Cardiac fibroblast (primary cell): ENCODE data around the gene KATNB1.

Experiments
- DNase-seq, 2 donors: peaks; one replicate each; pipeline versions ENCODE4 v3.0.0 to v3.0.0-alpha.2; 2010; ENCODE audit warnings: low read depth in 2 of 2
- H3K4me3 ChIP-seq, 2 donors: replicated peaks in 1 of 2; 1 replicate in 1 of 2; 2 replicates in 1 of 2; pipeline ENCODE4 v1.5.1; 2011; ENCODE audit warnings: low read depth in 2 of 2, low read length in 2 of 2, mild to moderate bottlenecking in 2 of 2, moderate library complexity in 1 of 2
- CTCF ChIP-seq: IDR thresholded peaks from one replicate; pipeline ENCODE4 v1.5.1; 2011; ENCODE audit warnings: low read depth, mild to moderate bottlenecking, low read length, inconsistent platforms

KATNB1 gene

GRCh38 chr16:57764006-57764340, 28.4 kb downstream of the KATNB1 start:
- no peak overlapping the region for H3K4me3 ChIP-seq
- no peak for TF ChIP-seq CTCF
- DNase-seq, result no peak

GRCh38 chr16:57764341-57765159, 29.0 kb downstream of the KATNB1 start:
- H3K4me3 ChIP-seq, result no peak overlapping the region
- no peak for TF ChIP-seq CTCF
- DNase-seq, result peak; percentile 72 to 88

DNA sequence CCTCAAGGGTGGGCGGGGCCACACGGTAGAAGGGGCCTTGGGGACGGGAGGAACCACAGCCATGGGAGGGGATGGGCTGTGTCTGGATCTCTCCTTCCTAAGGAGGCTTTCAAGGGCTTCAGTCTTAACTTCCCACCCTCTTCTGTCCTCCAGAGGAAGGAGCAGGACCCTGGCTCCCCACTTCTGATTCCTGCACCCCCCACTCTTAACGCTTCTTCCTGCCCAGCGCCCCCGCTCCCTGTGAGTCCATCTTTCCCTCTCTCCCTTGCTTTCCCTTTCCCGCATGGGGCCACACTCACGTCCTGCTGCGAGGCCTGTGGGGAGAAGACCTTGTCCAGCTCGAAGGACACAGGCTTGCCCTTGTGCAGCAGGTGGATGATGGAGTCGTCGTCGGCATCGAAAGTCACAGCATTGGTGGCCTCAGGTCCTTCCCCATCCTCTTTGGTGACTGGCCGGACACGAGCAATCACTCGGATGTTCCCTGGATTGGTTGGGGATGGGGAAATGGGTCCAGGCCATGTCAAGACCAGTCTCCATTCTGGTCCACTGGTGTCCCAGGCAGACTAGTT, 29.7 kb downstream of the KATNB1 start:
- no peak for DNase-seq
- H3K4me3 ChIP-seq, result no peak overlapping the region
- TF ChIP-seq CTCF, result no peak

GRCh38 chr16:57766714-57767348, 31.3 kb downstream of the KATNB1 start:
- H3K4me3 ChIP-seq, result no peak overlapping the region
- no peak for TF ChIP-seq CTCF
- DNase-seq, result no peak

DNA sequence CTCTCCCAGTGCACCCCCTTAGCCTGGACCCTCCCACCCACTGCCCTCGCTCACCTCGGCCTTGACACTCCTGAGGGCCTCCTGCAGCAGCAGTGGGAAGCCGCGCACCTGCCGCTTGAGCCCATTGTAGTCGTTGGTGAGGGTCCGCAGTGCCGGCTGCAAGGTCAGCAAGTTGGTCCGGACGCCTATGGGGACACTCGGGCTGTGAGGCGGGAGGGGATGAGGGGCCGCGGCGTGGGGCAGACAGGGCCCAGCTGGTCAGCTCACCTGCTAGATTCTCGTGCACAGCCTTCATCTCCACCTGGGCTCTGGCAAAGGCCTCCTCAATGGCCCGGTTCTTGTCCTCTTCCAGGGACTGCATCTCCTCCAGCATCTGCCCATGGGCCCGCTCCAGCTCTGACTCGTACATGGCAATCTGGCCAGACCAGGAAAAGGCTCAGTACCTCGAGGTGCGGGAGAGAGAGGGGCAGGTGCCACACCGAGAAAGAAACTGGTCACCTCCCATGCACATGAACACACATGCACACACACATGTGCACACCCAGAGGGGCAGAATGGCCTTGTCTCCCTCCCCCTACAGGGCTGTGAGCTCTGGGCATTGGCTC, 34.1 kb downstream of the KATNB1 start:
- H3K4me3 ChIP-seq, result no peak overlapping the region
- DNase-seq, result no peak
- TF ChIP-seq CTCF, result no peak

- no peak for DNase-seq
- no peak overlapping the region for H3K4me3 ChIP-seq
- TF ChIP-seq CTCF, result no peak
Measured at GRCh38 chr16:57770361-57770760, 34.8 kb downstream of the KATNB1 start.
